Kidney epithelial cell (primary cell): Measurements from ENCODE around the gene ARAP3. TPM values are rescaled to one million over a fixed set of nuclear protein-coding genes. Genes with fewer than 3 reads are reported as not detected.

Source experiments
- DNase-seq: peaks from one replicate; pipeline ENCODE4 v3.0.0-alpha.2; 2010; ENCODE audit warnings: low read depth
- H3K27me3 ChIP-seq: 2 replicates; pipeline ENCODE4 v1.6.0; 2011; ENCODE audit warnings: low read length; ENCODE audit not compliant: control insufficient read depth, insufficient read depth
- H3K36me3 ChIP-seq: 2 replicates; pipeline ENCODE4 v1.5.1; 2011; ENCODE audit warnings: low read length; ENCODE audit not compliant: control insufficient read depth, insufficient read depth
- H3K4me3 ChIP-seq: 2 replicates; pipeline ENCODE4 v1.5.1; 2011; ENCODE audit warnings: low read depth, mild to moderate bottlenecking, control low read depth, low read length
- total RNA-seq: library from RNA; depleted of rRNA; stranded (reverse); fragments of >200 nt; gene quantifications from 2 replicates; pipeline ENCODE4 v1.2.3, GENCODE V29; 2015
- TF ChIP-seq, protein P1 (sequence below): IDR thresholded peaks from 2 replicates; pipeline ENCODE4 v1.5.1; 2011; ENCODE audit warnings: mild to moderate bottlenecking, moderate library complexity, low read length, control low read depth, inconsistent platforms; ENCODE audit not compliant: insufficient read depth, poor library complexity, severe bottlenecking

Gene ARAP3
- total RNA-seq, 1 donor from 2014 or later, result 9.2 TPM

DNA sequence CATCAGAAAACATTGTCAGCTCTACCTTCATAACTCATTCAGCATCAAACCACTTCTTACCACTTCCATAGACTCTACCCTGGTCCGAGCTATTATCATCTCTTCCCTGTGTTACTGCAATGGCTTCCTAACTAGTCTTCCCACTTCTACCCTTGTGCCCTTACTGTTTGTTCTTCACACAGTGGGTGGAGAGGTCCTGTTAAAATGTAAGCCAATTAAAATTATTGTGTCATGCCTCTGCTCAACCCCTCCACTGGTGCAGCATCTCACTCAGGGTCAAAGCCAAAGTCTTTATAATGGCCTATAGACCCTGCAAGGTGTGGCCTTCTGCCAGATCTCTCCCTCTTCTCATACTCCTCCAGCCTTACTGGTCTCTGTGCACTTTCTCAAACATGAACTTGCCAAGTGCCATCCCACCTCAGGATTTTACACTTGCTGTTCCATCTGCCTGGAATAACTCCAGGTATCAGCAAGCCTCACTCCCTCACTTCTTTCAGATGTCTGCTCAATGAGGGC lies 22.8 kb upstream of the ARAP3 start:
- Histone ChIP-seq H3K27me3 (peaks cover 59% of the 10 kb centered on the region), H3K36me3 (no peaks in the 10 kb centered on the region), H3K4me3 (no peak overlapping the region)
- no peak for DNase-seq
- TF ChIP-seq, protein P1, sequence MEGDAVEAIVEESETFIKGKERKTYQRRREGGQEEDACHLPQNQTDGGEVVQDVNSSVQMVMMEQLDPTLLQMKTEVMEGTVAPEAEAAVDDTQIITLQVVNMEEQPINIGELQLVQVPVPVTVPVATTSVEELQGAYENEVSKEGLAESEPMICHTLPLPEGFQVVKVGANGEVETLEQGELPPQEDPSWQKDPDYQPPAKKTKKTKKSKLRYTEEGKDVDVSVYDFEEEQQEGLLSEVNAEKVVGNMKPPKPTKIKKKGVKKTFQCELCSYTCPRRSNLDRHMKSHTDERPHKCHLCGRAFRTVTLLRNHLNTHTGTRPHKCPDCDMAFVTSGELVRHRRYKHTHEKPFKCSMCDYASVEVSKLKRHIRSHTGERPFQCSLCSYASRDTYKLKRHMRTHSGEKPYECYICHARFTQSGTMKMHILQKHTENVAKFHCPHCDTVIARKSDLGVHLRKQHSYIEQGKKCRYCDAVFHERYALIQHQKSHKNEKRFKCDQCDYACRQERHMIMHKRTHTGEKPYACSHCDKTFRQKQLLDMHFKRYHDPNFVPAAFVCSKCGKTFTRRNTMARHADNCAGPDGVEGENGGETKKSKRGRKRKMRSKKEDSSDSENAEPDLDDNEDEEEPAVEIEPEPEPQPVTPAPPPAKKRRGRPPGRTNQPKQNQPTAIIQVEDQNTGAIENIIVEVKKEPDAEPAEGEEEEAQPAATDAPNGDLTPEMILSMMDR, result no peak

DNA sequence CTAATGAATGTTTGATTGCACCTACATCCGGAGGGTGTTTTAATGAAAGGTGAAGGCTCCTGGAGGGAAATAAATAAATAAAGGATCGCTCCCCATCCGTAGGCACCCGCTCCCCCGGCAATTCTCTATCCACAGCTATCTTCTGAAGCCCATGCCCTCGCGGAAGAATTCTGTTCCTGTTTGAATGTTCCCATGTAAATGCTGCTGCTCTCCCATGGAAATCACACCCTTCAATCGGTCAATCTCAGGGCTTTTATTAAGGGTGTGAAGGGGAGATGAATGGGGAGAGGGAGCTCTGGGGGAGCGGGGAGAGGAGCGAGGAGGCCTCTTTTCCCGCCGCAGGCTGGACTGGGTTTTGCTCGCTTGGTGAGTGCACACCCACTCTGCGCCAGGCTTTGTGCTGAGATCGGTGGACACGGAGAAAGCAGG lies 21.1 kb upstream of the ARAP3 start:
- no peaks in the 10 kb centered on the region for H3K36me3 ChIP-seq
- TF ChIP-seq, protein P1, result no peak
- peaks cover 61% of the 10 kb centered on the region for H3K27me3 ChIP-seq
- no peak overlapping the region for H3K4me3 ChIP-seq
- no peak for DNase-seq

DNA sequence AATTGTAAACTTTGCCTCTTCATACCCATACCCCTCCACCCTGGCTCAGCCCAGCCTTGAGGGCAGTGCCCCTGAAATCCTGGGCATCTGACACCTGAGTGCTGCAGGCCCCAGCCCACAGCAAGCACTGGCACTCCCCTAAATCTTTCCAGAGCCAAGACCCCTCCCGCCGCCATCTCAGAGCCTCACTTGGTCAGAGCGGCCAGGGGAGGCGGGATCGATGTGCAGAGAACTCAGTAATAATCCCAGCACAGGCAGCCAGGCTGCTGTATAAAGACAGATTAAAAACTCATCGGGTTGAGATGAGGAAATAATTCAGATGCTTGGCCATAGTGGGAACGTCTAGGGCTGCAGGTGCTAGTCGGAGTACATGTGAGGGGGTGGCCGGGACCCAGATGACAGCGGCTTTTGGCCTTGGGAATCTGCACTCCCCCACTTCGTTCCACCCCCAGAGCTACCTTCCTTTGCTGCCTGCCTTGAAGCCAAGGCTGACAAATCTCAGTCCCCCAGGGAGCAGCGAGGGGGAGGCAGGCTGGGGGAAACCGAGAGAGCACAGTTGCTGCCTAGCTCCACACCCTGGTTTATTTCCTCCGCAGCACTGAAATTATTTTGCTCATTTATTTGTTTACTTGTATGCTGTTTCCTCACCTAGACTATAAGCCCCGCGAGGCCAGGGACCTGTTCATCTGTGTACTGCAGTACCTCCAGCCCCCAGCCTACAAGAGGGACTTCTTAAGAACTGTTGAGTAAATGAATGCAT lies 19.5 kb upstream of the ARAP3 start:
- Histone ChIP-seq H3K4me3 (no peak overlapping the region), H3K36me3 (no peaks in the 10 kb centered on the region), H3K27me3 (peaks cover 63% of the 10 kb centered on the region)
- TF ChIP-seq, protein P1, result no peak
- no peak for DNase-seq

DNA sequence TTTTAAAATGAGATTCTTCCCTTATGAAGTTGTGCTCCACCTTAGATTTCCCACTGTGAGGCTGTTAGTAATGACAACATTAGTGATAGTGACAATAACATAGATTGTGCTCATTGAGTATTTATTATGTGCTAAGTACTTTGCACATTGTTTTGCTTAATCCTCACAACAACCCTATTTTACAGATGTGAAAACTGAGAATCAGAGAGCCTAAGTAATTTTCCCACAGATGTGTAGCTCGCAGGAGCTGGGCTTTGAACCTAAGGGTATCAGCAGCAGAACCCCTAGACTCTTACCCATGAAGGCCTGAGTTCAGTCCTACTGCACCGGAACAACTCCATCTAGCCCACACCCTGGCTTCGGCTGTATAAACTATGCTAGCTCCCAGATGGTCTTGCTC lies 15.6 kb upstream of the ARAP3 start:
- TF ChIP-seq, protein P1, result no peak
- Histone ChIP-seq H3K4me3 (no peak overlapping the region), H3K36me3 (no peaks in the 10 kb centered on the region), H3K27me3 (peaks cover 38% of the 10 kb centered on the region)
- DNase-seq, result no peak

DNA sequence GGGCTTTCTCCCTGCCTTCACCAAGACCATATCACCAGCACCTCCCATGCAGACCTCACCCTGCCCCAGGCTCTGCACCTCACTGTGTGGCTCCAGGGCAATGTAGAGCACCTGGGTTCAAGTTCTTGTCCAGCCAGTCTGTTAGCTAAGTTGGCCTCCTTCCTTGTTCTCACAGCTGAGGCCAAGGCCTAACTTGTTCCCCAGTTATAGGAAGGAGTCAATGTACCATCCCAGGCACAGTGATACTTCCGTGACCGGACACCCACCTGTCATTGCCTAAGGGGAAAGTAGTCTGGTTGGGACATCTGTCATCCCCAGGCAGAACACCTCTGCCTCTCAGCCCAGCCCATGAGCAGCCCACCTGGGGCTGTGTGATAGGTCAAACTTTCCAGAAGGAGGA lies 14.4 kb upstream of the ARAP3 start:
- DNase-seq, result no peak
- Histone ChIP-seq H3K36me3 (no peaks in the 10 kb centered on the region), H3K4me3 (no peak overlapping the region), H3K27me3 (peaks cover 31% of the 10 kb centered on the region)
- TF ChIP-seq, protein P1, result no peak
